Fibroblast of mammary gland (primary cell): Measurements from ENCODE around the gene RPTOR.

Experiments
- DNase-seq: peaks from one replicate; pipeline ENCODE4 v3.0.0-alpha.2; 2010; ENCODE audit warnings: low read depth
- H3K4me3 ChIP-seq: 2 replicates; pipeline ENCODE4 v1.5.1; 2011; ENCODE audit warnings: low read depth, mild to moderate bottlenecking, low read length, moderate library complexity; ENCODE audit not compliant: control insufficient read depth
- TF ChIP-seq, protein P1 (sequence below): conservative IDR thresholded peaks from 2 replicates; pipeline ENCODE4 v1.5.1; 2011; ENCODE audit warnings: low read depth, low read length, inconsistent platforms; ENCODE audit not compliant: control insufficient read depth, insufficient read depth

The RPTOR gene

DNA sequence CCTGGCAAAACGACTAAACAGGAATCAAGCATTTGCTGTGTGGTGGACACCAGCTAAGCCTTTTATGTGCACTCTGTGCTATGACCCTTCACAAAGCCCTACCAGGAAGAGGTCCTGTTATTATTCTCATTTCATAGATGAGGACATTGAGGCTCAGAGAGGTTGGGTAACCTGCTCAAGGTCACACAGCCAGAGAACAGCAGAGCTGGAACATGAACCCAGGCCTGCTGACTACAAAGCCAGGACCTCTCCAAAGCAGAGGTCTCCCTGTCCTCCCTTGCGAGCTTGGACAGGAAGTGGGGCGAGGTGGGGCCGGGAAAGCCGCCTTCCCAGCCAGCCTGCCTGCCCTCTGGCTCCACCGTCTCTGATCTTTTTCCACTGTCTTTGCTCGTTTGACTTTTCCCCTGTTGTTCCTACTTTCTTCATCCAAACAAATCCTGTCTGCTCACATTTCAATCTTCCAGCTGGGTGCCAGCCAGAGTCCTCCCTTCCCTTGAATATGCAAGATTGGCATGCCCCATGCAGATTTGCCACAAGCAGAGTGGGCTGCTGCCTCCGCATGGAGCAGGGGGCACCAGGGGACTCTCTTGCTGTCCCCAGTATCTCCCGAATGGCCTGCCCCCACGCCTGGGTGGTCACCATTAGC lies 23.7 kb upstream of the RPTOR start:
- H3K4me3 ChIP-seq: no peak overlapping the region
- TF ChIP-seq, protein P1, sequence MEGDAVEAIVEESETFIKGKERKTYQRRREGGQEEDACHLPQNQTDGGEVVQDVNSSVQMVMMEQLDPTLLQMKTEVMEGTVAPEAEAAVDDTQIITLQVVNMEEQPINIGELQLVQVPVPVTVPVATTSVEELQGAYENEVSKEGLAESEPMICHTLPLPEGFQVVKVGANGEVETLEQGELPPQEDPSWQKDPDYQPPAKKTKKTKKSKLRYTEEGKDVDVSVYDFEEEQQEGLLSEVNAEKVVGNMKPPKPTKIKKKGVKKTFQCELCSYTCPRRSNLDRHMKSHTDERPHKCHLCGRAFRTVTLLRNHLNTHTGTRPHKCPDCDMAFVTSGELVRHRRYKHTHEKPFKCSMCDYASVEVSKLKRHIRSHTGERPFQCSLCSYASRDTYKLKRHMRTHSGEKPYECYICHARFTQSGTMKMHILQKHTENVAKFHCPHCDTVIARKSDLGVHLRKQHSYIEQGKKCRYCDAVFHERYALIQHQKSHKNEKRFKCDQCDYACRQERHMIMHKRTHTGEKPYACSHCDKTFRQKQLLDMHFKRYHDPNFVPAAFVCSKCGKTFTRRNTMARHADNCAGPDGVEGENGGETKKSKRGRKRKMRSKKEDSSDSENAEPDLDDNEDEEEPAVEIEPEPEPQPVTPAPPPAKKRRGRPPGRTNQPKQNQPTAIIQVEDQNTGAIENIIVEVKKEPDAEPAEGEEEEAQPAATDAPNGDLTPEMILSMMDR: no peak
- DNase-seq: no peak

DNA sequence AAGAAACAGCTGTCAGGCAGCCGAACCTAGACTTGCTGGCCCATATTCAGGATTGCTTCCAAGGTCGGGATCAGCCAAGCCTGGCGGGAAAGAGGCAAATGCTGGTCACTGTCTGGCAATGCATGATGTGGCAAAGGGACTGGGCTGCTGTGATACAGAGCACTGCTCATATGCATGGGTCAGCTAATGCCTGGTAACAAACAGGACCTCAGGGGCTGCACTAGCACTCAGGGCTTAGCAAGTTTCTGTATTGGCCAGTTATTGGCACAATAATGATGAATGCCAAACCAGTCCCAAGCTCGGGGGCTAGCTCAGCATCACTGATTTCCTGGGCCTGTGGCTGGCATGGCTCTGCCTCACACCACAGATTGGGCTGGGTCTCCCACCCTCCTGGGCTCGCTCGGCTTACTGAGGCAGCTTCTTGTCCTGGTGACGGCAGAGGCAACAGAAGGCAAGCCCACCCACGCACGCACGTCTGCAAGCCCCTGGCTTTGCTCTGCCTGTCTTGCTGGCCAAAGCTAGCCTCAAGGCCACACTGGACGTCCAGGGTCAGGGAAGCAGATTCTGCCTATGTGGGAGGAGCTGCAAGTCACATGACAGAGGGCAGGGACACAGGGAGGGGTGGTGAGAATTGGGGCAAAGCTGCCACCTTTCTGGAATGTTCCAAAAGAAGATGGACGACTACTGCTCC lies 21.4 kb upstream of the RPTOR start:
- no peak for DNase-seq
- H3K4me3 ChIP-seq: no peak overlapping the region
- TF ChIP-seq, protein P1: no peak

DNA sequence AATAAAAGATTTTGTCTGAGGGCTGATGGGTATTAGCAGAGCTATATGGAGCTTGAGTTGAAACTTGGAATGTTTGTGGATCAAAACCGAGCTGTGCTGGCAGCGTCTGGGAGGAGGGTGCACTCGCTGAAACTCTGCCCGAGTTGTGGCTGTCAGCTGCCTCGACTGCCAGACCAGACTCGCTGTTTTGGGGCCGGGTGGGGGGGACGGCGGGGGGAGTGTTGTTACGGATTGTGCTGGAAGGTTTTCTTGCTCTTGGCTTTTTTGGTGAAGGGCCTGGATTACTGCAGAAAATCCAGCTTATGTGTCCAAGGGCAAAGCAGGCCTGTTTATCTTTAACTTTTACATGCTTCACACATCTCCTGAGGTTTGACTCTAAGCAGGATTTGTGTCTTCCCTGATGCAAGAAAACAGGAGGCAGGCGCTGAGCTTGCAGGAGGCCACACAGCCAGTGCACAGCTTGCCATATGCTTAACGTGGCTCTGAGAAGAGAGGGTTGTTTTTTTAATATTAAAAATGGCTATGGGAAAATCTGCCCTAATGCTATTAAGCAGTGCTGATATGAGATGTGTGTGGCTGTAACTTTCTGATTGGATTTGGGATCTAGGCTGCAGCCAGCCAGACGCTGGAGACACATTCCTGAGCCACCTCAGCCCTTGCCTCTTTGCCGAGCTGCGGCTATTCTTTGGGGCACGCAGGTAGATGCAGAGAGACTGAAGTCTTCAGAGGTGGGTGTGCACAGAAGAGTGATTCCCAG lies 20.5 kb upstream of the RPTOR start:
- TF ChIP-seq, protein P1: no peak
- DNase-seq: no peak
- no peak overlapping the region for H3K4me3 ChIP-seq

DNA sequence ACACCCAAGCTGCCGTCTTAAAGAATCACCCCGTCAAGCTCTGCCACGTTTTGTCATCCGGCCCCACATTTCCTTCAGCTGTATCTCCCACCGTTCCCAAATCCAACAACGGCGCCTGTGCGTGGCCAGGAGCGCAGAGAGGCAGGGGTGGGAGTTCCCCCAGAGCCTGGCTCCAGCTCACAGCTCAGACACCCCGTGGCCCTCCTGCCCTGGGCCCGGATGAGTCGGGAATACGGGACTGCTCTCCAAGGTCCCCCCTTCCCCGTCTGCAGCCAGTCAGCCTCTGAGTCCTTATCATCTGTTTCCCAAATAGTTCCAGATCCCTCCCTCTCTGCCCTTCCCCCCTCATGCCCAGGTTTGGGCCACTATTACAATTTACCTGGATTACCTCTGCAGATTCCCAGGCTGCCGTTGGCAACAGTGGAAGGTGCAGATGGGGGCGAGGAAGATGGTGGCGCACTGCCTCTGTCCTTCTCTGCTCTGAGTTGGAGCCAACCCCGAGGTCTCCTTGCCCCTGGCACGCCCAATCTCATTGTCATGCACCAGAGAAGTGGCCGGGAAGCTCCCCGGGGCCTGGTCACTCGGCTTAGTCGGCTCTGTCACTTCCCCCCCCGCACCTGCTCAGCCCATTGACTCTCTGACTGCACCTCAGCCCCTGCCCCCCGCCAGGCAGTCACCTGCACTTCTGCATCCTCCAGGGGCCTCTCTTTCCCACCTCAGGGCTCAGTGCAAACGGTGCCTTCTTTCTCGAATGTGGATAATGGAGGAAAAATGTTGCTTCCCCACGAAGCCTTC lies 18.3 kb upstream of the RPTOR start:
- H3K4me3 ChIP-seq: no peak overlapping the region
- no peak for DNase-seq
- TF ChIP-seq, protein P1: no peak

DNA sequence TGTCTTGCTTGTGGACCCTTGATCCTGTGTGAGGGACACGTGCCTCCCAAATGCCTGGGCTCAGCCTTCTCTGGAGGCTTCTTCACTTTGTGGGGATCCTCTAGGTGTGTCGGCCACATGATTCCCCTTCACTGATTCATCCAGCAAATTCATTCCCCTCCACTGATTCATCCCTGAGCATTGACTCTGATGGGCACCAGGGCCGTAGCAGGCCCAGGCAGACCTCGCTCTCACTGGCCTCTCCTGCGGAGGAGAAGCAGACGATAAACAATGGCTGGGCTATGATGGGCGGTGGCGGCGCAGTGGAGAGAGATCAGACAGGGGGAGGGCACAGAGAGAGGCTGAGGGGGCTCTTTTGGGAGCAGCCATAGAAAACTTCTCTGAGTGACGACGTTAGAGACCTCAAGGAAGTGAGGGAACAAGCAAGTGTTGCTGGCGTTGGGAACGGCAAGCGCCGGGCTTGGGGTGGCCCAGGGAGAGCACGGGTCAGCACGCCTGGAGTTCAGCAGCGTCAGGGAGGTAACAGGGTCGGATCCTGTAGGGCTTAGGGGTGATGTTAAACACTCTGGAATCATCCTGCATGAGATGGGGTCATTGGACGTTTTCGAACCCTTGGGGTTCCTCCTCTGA lies 17.5 kb upstream of the RPTOR start:
- DNase-seq: no peak
- TF ChIP-seq, protein P1: no peak
- H3K4me3 ChIP-seq: no peak overlapping the region

DNA sequence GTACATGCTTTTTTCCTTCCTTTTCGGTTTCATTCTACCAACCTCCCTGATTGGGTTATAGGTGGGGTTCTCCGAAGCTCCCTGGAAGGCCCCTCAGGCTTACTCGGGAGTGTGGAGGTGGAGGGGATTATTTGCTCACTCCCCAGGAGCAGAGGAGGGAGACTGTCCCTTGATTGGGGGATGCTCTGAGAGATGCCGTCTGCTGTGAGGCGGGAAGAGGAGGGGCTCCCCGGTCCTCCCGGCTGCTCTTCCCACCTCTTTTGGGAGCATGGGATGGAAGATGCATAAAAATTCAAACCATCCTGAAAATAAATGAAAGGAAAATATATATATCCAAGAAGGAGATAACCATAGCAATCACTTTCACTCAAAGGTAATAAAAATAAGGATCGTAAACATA lies 16.1 kb upstream of the RPTOR start:
- no peak for DNase-seq
- H3K4me3 ChIP-seq: no peak overlapping the region
- TF ChIP-seq, protein P1: no peak
